A673 (cell line): ENCODE results near the gene PFKP. TPM values are rescaled to one million over a fixed set of nuclear protein-coding genes. Genes with fewer than 3 reads are reported as not detected.
"Not testable (repeated sequence)": the region's sequence is repeated elsewhere in the genome, so short reads cannot be mapped to it uniquely, and the experiment has no call there.

ENCODE experiments used
- BruUV-seq: library from RNA; stranded (reverse); fragments of 400-500 nt; replicated peaks from 2 replicates; lab custom pipeline; 2021; lab: Mats Ljungman, UMichigan
- CTCF ChIA-PET: fragments of 300-600 bp; sonication (Branson Sonifier 250); formaldehyde crosslinking; loops from one replicate; lab custom pipeline; 2022; ENCODE audit warnings: antibody characterized with exemption; lab: Charles Lee
- POLR2A ChIA-PET: fragments of 300-600 bp; sonication (Branson Sonifier 250); formaldehyde crosslinking; loops from one replicate; lab custom pipeline; 2022; ENCODE audit warnings: antibody characterized with exemption; ENCODE audit not compliant: low non-redundant PET; lab: Charles Lee
- DNase-seq: peaks from one replicate; pipeline ENCODE4 v3.0.0-alpha.2; 2015; ENCODE audit warnings: low spot score
- H3K27ac ChIP-seq: fragments of 200-600 bp; sonication (generic); 2 replicates; pipeline ENCODE4 v1.5.1; 2016; ENCODE audit warnings: mixed run types, low read depth, mild to moderate bottlenecking, mixed read lengths, antibody characterized with exemption, low read length; ENCODE audit not compliant: poor library complexity, severe bottlenecking
- H3K27me3 ChIP-seq: fragments of 200-600 bp; sonication (generic); replicated peaks from 2 replicates; pipeline ENCODE4 v1.6.1; 2017; ENCODE audit warnings: mixed run types, low read depth, mild to moderate bottlenecking, mixed read lengths, antibody characterized with exemption, low read length; ENCODE audit not compliant: insufficient read depth, poor library complexity
- H3K36me3 ChIP-seq: fragments of 200-600 bp; sonication (generic); 2 replicates; pipeline ENCODE4 v1.6.1; 2016; ENCODE audit warnings: mixed run types, mild to moderate bottlenecking, mixed read lengths, antibody characterized with exemption, low read length; ENCODE audit not compliant: insufficient read depth, poor library complexity, severe bottlenecking
- H3K4me1 ChIP-seq: fragments of 200-600 bp; sonication (generic); 2 replicates; pipeline ENCODE4 v1.6.1; 2017; ENCODE audit warnings: mixed run types, mild to moderate bottlenecking, mixed read lengths, antibody characterized with exemption, low read length; ENCODE audit not compliant: insufficient read depth, poor library complexity, severe bottlenecking
- H3K4me3 ChIP-seq: fragments of 200-600 bp; sonication (generic); 2 replicates; pipeline ENCODE4 v1.5.1; 2016; ENCODE audit warnings: low read depth, mixed run types, mild to moderate bottlenecking, mixed read lengths, low read length; ENCODE audit not compliant: poor library complexity, severe bottlenecking
- H3K9me3 ChIP-seq: fragments of 200-600 bp; sonication (generic); 2 replicates; pipeline ENCODE4 v1.6.1; 2016; ENCODE audit warnings: mixed run types, low read depth, mild to moderate bottlenecking, mixed read lengths, antibody characterized with exemption, low read length; ENCODE audit not compliant: poor library complexity, severe bottlenecking
- EZH2 ChIP-seq: fragments of 200-600 bp; sonication (generic); IDR thresholded peaks from 2 replicates; pipeline ENCODE4 v1.6.1; 2017; ENCODE audit warnings: borderline replicate concordance, low read depth, mild to moderate bottlenecking, mixed read lengths, antibody characterized with exemption, low read length; ENCODE audit not compliant: poor library complexity, severe bottlenecking
- intact Hi-C: fragments of 100-400 bp; cut with micrococcal nuclease; formaldehyde crosslinking; loops from one replicate; pipeline ENCODE4 v1.10.0; 2022; ENCODE audit not compliant: unreplicated experiment
- total RNA-seq: library from RNA; stranded (reverse); gene quantifications from 2 replicates; pipeline ENCODE4 v1.2.3, GENCODE V29; 2021
- TF ChIP-seq, protein P1 (sequence below): fragments of 300-800, 200-600 bp; sonication (generic); conservative IDR thresholded peaks from 2 replicates; pipeline ENCODE4 v1.5.1; 2017; ENCODE audit warnings: low read depth, mild to moderate bottlenecking, antibody characterized with exemption, low read length, moderate library complexity, mixed read lengths

The PFKP gene
- total RNA-seq, 1 experiment from 2014 or later = 232 TPM

DNA sequence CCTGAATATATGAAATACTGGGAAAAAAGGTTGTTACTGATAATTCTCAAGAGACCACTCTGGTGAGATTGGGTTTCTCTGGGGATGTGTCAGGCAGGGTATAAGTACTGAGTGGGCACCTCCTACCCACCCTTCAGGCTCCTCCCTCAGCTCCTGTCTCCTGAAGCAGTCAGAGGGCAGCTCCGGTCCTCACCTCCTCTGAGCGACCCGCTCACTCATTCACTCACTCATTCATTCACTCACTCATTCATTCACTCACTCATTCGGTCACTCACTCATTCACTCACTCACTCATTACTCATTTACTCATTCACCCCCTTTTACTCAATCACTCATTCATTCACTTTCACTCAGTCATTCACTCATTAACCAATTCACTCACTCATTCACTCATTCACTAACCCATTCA is 6.9 kb upstream of the PFKP start:
- no peaks in the 10 kb centered on the region for H3K9me3 ChIP-seq

DNA sequence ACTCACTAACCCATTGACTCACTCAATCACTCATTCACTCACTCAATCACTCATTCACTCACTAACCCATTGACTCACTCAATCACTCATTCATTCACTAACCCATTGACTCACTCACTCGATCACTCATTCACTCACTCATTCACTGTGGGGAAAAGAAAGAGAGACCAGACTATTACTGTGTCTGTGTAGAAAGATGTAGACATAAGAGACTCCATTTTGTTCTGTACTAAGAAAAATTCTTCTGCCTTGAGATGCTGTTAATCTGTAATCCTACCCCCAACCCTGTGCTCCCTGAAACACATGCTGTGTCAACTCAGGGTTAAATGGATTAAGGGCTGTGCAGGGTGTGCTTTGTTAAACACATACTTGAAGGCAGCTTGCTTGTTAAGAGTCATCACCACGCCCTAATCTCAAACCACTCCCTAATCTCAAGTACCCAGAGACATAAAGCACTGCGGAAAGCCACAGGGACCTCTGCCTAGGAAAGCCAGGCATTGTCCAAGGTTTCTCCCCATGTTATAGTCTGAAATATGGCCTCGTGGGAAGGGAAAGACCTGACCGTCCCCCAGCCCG is 5.9 kb upstream of the PFKP start:
- H3K4me3 ChIP-seq, H3K36me3 ChIP-seq, intact Hi-C loops, H3K27me3 ChIP-seq, BruUV-seq, H3K9me3 ChIP-seq, H3K4me1 ChIP-seq, H3K27ac ChIP-seq, CTCF ChIA-PET, POLR2A ChIA-PET: not testable (repeated sequence)
- DNase-seq = peak; percentile 56

More for the DNA sequence above, 6.9 kb upstream of the PFKP start:
- DNase-seq = no peak
- Histone ChIP-seq H3K27ac (no peak overlapping the region), H3K4me1 (no peaks in the 10 kb centered on the region), H3K27me3 (no peaks in the 10 kb centered on the region), H3K4me3 (no peak overlapping the region), H3K36me3 (no peaks in the 10 kb centered on the region)
- TF ChIP-seq, protein P1, sequence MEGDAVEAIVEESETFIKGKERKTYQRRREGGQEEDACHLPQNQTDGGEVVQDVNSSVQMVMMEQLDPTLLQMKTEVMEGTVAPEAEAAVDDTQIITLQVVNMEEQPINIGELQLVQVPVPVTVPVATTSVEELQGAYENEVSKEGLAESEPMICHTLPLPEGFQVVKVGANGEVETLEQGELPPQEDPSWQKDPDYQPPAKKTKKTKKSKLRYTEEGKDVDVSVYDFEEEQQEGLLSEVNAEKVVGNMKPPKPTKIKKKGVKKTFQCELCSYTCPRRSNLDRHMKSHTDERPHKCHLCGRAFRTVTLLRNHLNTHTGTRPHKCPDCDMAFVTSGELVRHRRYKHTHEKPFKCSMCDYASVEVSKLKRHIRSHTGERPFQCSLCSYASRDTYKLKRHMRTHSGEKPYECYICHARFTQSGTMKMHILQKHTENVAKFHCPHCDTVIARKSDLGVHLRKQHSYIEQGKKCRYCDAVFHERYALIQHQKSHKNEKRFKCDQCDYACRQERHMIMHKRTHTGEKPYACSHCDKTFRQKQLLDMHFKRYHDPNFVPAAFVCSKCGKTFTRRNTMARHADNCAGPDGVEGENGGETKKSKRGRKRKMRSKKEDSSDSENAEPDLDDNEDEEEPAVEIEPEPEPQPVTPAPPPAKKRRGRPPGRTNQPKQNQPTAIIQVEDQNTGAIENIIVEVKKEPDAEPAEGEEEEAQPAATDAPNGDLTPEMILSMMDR = no peak
- no peak for TF ChIP-seq EZH2
- intact Hi-C loops = no loop called here
- CTCF ChIA-PET = no interaction called here
- BruUV-seq = no TSS peak
- POLR2A ChIA-PET = no interaction called here

DNA sequence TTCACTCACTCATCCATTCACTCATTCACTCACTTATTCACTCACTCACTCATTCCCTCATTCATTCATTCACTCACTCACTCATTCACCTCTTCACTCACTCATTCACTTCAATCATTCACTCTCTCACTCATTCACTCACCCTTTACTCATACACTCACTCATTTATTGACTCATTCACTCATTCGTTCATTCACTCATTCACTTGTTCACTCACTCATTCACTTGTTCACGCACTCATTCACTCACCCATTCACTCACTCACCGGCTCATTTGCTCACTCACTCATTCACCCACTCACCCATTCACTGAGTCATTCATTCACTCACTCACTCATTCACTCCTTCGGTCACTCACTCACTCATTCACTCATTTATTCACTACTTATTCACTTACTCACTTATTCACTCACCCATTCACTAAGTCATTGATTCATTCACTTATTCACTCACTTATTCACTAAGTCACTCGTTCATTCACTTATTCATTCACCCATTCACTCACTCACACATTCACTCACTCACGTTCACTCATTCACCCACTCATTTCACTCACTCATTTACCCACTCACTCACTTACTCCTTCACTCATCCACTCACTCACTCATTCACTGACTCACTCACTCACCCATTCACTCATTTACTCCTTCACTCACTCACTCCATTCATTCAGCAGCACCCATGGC is 4.7 kb upstream of the PFKP start:
- POLR2A ChIA-PET = no interaction called here
- TF ChIP-seq EZH2 = no peak
- TF ChIP-seq, protein P1 = no peak
- intact Hi-C loops = no loop called here
- H3K36me3 ChIP-seq = no peaks in the 10 kb centered on the region
- DNase-seq = no peak
- no peaks in the 10 kb centered on the region for H3K4me1 ChIP-seq
- H3K9me3 ChIP-seq = no peaks in the 10 kb centered on the region
- CTCF ChIA-PET = no interaction called here
- no peak overlapping the region for H3K4me3 ChIP-seq
- no peaks in the 10 kb centered on the region for H3K27me3 ChIP-seq
- no TSS peak for BruUV-seq
- no peak overlapping the region for H3K27ac ChIP-seq
